ENCODE data around the gene SMURF2.

- TF ChIP-seq, protein P1, sequence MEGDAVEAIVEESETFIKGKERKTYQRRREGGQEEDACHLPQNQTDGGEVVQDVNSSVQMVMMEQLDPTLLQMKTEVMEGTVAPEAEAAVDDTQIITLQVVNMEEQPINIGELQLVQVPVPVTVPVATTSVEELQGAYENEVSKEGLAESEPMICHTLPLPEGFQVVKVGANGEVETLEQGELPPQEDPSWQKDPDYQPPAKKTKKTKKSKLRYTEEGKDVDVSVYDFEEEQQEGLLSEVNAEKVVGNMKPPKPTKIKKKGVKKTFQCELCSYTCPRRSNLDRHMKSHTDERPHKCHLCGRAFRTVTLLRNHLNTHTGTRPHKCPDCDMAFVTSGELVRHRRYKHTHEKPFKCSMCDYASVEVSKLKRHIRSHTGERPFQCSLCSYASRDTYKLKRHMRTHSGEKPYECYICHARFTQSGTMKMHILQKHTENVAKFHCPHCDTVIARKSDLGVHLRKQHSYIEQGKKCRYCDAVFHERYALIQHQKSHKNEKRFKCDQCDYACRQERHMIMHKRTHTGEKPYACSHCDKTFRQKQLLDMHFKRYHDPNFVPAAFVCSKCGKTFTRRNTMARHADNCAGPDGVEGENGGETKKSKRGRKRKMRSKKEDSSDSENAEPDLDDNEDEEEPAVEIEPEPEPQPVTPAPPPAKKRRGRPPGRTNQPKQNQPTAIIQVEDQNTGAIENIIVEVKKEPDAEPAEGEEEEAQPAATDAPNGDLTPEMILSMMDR (IDR thresholded peaks at IDR 0.05; ENCODE audit: poor library complexity): no peak
- TF ChIP-seq EZH2phosphoT487 (IDR thresholded peaks at IDR 0.05; ENCODE audit: low read depth, severe bottlenecking, unreplicated experiment): no peak
These were observed 13.9 kb downstream of the SMURF2 start for GRCh38 chr17:64648234-64648633.

All from hepatocyte (in vitro differentiated cells).